Smooth muscle cell (in vitro differentiated cells): ENCODE data around the gene GPR63. TPM values are rescaled to one million over a fixed set of nuclear protein-coding genes. Genes with fewer than 3 reads are reported as not detected.

Experiments used
- DNase-seq: peaks from one replicate; lab custom pipeline; 2025; ENCODE audit not compliant: unreplicated experiment; lab: John Stamatoyannopoulos, UW
- H2AFZ ChIP-seq: fragments of 200-600 bp; sonication (generic); 2 replicates; pipeline ENCODE4 v1.6.0; 2016; ENCODE audit warnings: antibody characterized with exemption, low read depth, mild to moderate bottlenecking
- H3F3A ChIP-seq: fragments of 200-600 bp; sonication (generic); 2 replicates; pipeline ENCODE4 v1.6.0; 2017; ENCODE audit warnings: antibody characterized with exemption, low read depth
- H3K27ac ChIP-seq: fragments of 200-600 bp; sonication (generic); 2 replicates; pipeline ENCODE4 v1.5.1; 2016; ENCODE audit warnings: low read depth, mild to moderate bottlenecking
- H3K27me3 ChIP-seq: fragments of 200-600 bp; sonication (generic); 2 replicates; pipeline ENCODE4 v1.6.1; 2016; ENCODE audit warnings: low read depth, mild to moderate bottlenecking
- H3K36me3 ChIP-seq: fragments of 200-600 bp; sonication (generic); 2 replicates; pipeline ENCODE4 v1.5.1; 2016; ENCODE audit warnings: low read depth
- H3K4me1 ChIP-seq: fragments of 200-600 bp; sonication (generic); 2 replicates; pipeline ENCODE4 v1.5.1; 2016; ENCODE audit warnings: low read depth
- H3K4me2 ChIP-seq: fragments of 200-600 bp; sonication (generic); 2 replicates; pipeline ENCODE4 v1.6.0; 2016; ENCODE audit warnings: mild to moderate bottlenecking
- H3K4me3 ChIP-seq: fragments of 200-600 bp; sonication (generic); 2 replicates; pipeline ENCODE4 v1.5.1; 2016; ENCODE audit warnings: mild to moderate bottlenecking
- H3K79me2 ChIP-seq: fragments of 200-600 bp; sonication (generic); 2 replicates; pipeline ENCODE4 v1.6.0; 2016; ENCODE audit warnings: low read depth, mild to moderate bottlenecking
- H3K9ac ChIP-seq: fragments of 200-600 bp; sonication (generic); 2 replicates; pipeline ENCODE4 v1.6.0; 2016; ENCODE audit warnings: low read depth
- H3K9me3 ChIP-seq: fragments of 200-600 bp; sonication (generic); replicated peaks from 2 replicates; pipeline ENCODE4 v1.5.1; 2016; ENCODE audit warnings: low read depth
- H4K20me1 ChIP-seq: fragments of 200-600 bp; sonication (generic); 2 replicates; pipeline ENCODE4 v1.6.0; 2016; ENCODE audit warnings: low read depth
- CTCF ChIP-seq: fragments of 200-600 bp; sonication (generic); IDR thresholded peaks from 2 replicates; pipeline ENCODE4 v1.5.1; 2017; ENCODE audit warnings: borderline replicate concordance, mild to moderate bottlenecking, antibody characterized with exemption; ENCODE audit not compliant: insufficient read depth, poor library complexity, severe bottlenecking
- WGBS: methylation state at CpG from one replicate; pipeline ENCODE4 v1.1.7; 2016; ENCODE audit warnings: low lambda C conversion rate; 5-methylcytosine and 5-hydroxymethylcytosine counted together
- polyA plus RNA-seq: library from polyadenylated mRNA; unstranded; fragments of >200 nt; fragmentation: Nextera tagmentation; extraction: Ambion mirVana; gene quantifications from 2 replicates; pipeline ENCODE4 v1.2.1, GENCODE V29; 2016
- total RNA-seq: library from RNA; depleted of rRNA; stranded (reverse); fragments of >200 nt; gene quantifications from 2 replicates; pipeline ENCODE4 v1.2.3, GENCODE V29; 2014

GPR63 gene
- total and polyA plus RNA-seq, 2 experiments from 2014 or later = 0.56 to 4.4 TPM

GRCh38 chr6:96766769-96767168 is 70.5 kb downstream of the GPR63 start:
- H3F3A ChIP-seq = no peaks in the 10 kb centered on the region
- no peak overlapping the region for H3K4me3 ChIP-seq
- H3K27ac ChIP-seq = no peak overlapping the region
- no peaks in the 10 kb centered on the region for H4K20me1 ChIP-seq
- TF ChIP-seq CTCF = no peak
- no peaks in the 10 kb centered on the region for H3K79me2 ChIP-seq
- H3K4me1 ChIP-seq = no peaks in the 10 kb centered on the region
- no peak overlapping the region for H3K4me2 ChIP-seq
- H3K27me3 ChIP-seq = no peaks in the 10 kb centered on the region
- H3K9ac ChIP-seq = no peak overlapping the region
- no peaks in the 10 kb centered on the region for H3K9me3 ChIP-seq
- no peak overlapping the region for H2AFZ ChIP-seq
- DNase-seq = no peak
- H3K36me3 ChIP-seq = no peaks in the 10 kb centered on the region

GRCh38 chr6:96762599-96762998 is 74.7 kb downstream of the GPR63 start:
- no peaks in the 10 kb centered on the region for H3K79me2 ChIP-seq
- no peaks in the 10 kb centered on the region for H3K27me3 ChIP-seq
- H3K9me3 ChIP-seq = no peaks in the 10 kb centered on the region
- no peak for DNase-seq
- no peaks in the 10 kb centered on the region for H3K36me3 ChIP-seq
- H3K4me2 ChIP-seq = no peak overlapping the region
- H2AFZ ChIP-seq = no peak overlapping the region
- no peak for TF ChIP-seq CTCF
- H3K4me3 ChIP-seq = no peak overlapping the region
- no peak overlapping the region for H3K27ac ChIP-seq
- no peak overlapping the region for H3K9ac ChIP-seq
- H3F3A ChIP-seq = no peaks in the 10 kb centered on the region
- 95% methylated on average over 6 of the region's 6 CpGs for WGBS
- no peaks in the 10 kb centered on the region for H4K20me1 ChIP-seq
- H3K4me1 ChIP-seq = no peaks in the 10 kb centered on the region

- H3K9ac ChIP-seq = no peak overlapping the region
These were observed 75.5 kb downstream of the GPR63 start for GRCh38 chr6:96761794-96762193.

More at GRCh38 chr6:96761794-96762193, 75.5 kb downstream of the GPR63 start:
- no peak for TF ChIP-seq CTCF
- Histone ChIP-seq H3K79me2 (no peaks in the 10 kb centered on the region), H3K36me3 (no peaks in the 10 kb centered on the region), H3F3A (no peaks in the 10 kb centered on the region), H3K9me3 (no peaks in the 10 kb centered on the region), H3K4me1 (no peaks in the 10 kb centered on the region), H3K4me2 (no peak overlapping the region), H3K4me3 (no peak overlapping the region), H4K20me1 (no peaks in the 10 kb centered on the region), H2AFZ (no peak overlapping the region), H3K27ac (no peak overlapping the region), H3K27me3 (no peaks in the 10 kb centered on the region)
- no peak for DNase-seq
- WGBS = 95% methylated on average over 12 of the region's 12 CpGs
